Measurements from ENCODE around the gene GALP. TPM values are rescaled to one million over a fixed set of nuclear protein-coding genes. Genes with fewer than 3 reads are reported as not detected.

GALP gene
- total RNA-seq, 1 experiment from 2014 or later, result not detected

DNA sequence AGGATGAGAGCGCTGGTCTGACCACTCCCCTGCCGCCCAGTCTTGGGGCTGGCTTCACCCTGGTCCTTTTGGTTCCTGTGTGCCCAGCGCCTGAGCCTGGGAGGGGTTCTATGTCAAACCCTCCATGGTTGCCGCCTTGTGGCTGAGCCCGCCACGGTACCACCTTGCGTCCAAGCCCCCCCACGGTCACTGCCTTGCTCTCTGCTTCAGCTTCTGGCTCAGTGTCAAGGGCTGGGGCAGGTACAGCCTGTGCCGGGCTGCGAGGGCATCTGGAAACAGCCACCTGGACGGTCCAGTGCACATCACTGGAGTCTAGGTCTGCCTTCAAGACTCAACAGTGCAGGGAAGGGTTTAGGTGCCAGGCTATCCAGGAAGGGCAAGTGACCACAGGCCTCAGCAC, 14.3 kb upstream of the GALP start:
- H3K23ac ChIP-seq (ENCODE audit: insufficient read length, low read depth, low read length), result no peak overlapping the region
- no peak overlapping the region for H3K4ac ChIP-seq (ENCODE audit: low read depth, low read length)
- WGBS (ENCODE audit: extremely low coverage, insufficient read length, low lambda C conversion rate), result no CpG with 5 or more reads among the region's 11 CpGs
- no peak overlapping the region for H2BK5ac ChIP-seq (ENCODE audit: insufficient read length, low read length)
- no peak overlapping the region for H2BK20ac ChIP-seq (ENCODE audit: low read depth, low read length, poor library complexity, severe bottlenecking)
- no peaks in the 10 kb centered on the region; the same call in 1 of the 2 replicates for H3K27me3 Mint-ChIP-seq (ENCODE audit: low read depth)
- no peak overlapping the region for H4K5ac ChIP-seq (ENCODE audit: insufficient read length, low read depth, low read length)
- H3K79me2 ChIP-seq (ENCODE audit: insufficient read depth, low read length), result no peaks in the 10 kb centered on the region
- no peak overlapping the region for H3K9ac ChIP-seq (ENCODE audit: extremely low read depth, insufficient read length, low read length)
- H3T11ph ChIP-seq (ENCODE audit: low read length), result no peak overlapping the region
- H3K9me3 Mint-ChIP-seq, result no peaks in the 10 kb centered on the region; a peak in 1 of 5 replicates
- TF ChIP-seq, protein P1, sequence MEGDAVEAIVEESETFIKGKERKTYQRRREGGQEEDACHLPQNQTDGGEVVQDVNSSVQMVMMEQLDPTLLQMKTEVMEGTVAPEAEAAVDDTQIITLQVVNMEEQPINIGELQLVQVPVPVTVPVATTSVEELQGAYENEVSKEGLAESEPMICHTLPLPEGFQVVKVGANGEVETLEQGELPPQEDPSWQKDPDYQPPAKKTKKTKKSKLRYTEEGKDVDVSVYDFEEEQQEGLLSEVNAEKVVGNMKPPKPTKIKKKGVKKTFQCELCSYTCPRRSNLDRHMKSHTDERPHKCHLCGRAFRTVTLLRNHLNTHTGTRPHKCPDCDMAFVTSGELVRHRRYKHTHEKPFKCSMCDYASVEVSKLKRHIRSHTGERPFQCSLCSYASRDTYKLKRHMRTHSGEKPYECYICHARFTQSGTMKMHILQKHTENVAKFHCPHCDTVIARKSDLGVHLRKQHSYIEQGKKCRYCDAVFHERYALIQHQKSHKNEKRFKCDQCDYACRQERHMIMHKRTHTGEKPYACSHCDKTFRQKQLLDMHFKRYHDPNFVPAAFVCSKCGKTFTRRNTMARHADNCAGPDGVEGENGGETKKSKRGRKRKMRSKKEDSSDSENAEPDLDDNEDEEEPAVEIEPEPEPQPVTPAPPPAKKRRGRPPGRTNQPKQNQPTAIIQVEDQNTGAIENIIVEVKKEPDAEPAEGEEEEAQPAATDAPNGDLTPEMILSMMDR (conservative IDR thresholded peaks at IDR 0.05), result no peak
- H3K23me2 ChIP-seq (ENCODE audit: insufficient read length, low read depth, low read length, poor library complexity, severe bottlenecking), result no peaks in the 10 kb centered on the region
- H3K14ac ChIP-seq (ENCODE audit: insufficient read depth, low read length), result no peak overlapping the region; the same call in 1 of the 2 replicates
- no peak overlapping the region for H3K4me2 ChIP-seq (ENCODE audit: insufficient read depth, insufficient read length, low read length)
- no peak overlapping the region for H2AK5ac ChIP-seq (ENCODE audit: insufficient read length, low read length)
- no peaks in the 10 kb centered on the region for H4K20me1 ChIP-seq (ENCODE audit: control insufficient read depth, insufficient read depth, insufficient read length)
- H3K9me3 ChIP-seq (ENCODE audit: control insufficient read depth, low read depth, low read length), result no peaks in the 10 kb centered on the region
- no peak overlapping the region for H4K8ac ChIP-seq (replicated peaks; ENCODE audit: insufficient read length, low read depth, low read length)
- H3K4me1 ChIP-seq (ENCODE audit: insufficient read depth, low read length), result no peaks in the 10 kb centered on the region
- DNase-seq, result no peak
- no peak overlapping the region for H3K56ac ChIP-seq (ENCODE audit: insufficient read length, low read depth, low read length)
- H3K4me1 Mint-ChIP-seq, result no peaks in the 10 kb centered on the region
- H2BK15ac ChIP-seq (ENCODE audit: low read depth, low read length), result no peak overlapping the region
- H3K27me3 ChIP-seq (ENCODE audit: insufficient read depth, low read length), result no peaks in the 10 kb centered on the region
- no peak overlapping the region for H2AFZ ChIP-seq (ENCODE audit: low read length)
- peaks cover 7 to 12% (median 9%) of the 10 kb centered on the region in 3 experiments for H3K36me3 Mint-ChIP-seq (ENCODE audit: insufficient read depth in 1 of 3, low read depth in 3 of 3)
- no peak overlapping the region for H3K18ac ChIP-seq (ENCODE audit: insufficient read length, low read depth, low read length)
- no peak overlapping the region for H3K27ac Mint-ChIP-seq
- H3K4me3 Mint-ChIP-seq, result no peak overlapping the region
- H4K91ac ChIP-seq (ENCODE audit: insufficient read length, low read depth, low read length), result no peak overlapping the region
- H2BK120ac ChIP-seq (ENCODE audit: low read depth, low read length, poor library complexity, severe bottlenecking), result no peak overlapping the region
- no peaks in the 10 kb centered on the region for H3K79me1 ChIP-seq (ENCODE audit: insufficient read depth, low read depth, low read length, poor library complexity, severe bottlenecking)
- H2BK12ac ChIP-seq (ENCODE audit: insufficient read length, low read depth, low read length), result no peak overlapping the region
- no peak overlapping the region for H3K27ac ChIP-seq (ENCODE audit: insufficient read length, low read depth, low read length)

Data from H9 (cell line).